ENCODE measurements around the gene SERF2. TPM values are rescaled to one million over a fixed set of nuclear protein-coding genes. Genes with fewer than 3 reads are reported as not detected.

The SERF2 gene
- polyA plus RNA-seq, 1 donor from 2014 or later, result 726 TPM

GRCh38 chr15:43794269-43795037, 2.3 kb downstream of the SERF2 start:
- H3K27ac ChIP-seq (ENCODE audit: low read length), result no peak overlapping the region
- H3K79me2 ChIP-seq (replicated peaks; ENCODE audit: insufficient read depth, low read length), result peaks cover 13% of the 10 kb centered on the region
- no peaks in the 10 kb centered on the region for H3K9me2 ChIP-seq (ENCODE audit: insufficient read depth, low read length)
- H3K4me2 ChIP-seq (ENCODE audit: low read length), result no peak overlapping the region
- H4K20me1 ChIP-seq (ENCODE audit: insufficient read depth), result no peaks in the 10 kb centered on the region
- H3K9ac ChIP-seq (ENCODE audit: low read length), result no peak overlapping the region
- H3K4me3 ChIP-seq (ENCODE audit: low read length), result no peak overlapping the region
- H3K9me3 ChIP-seq (ENCODE audit: low read length), result no peaks in the 10 kb centered on the region
- H3K36me3 ChIP-seq (ENCODE audit: insufficient read depth, low read length), result peaks cover 10% of the 10 kb centered on the region
- no peak overlapping the region for H2AFZ ChIP-seq (ENCODE audit: low read depth, low read length)
- H3K27me3 ChIP-seq (ENCODE audit: insufficient read depth, low read depth, low read length), result no peaks in the 10 kb centered on the region
- TF ChIP-seq RAD21 (conservative IDR thresholded peaks at IDR 0.05) (no peak), SMC3 (conservative IDR thresholded peaks at IDR 0.05; ENCODE audit: poor library complexity) (no peak), TAF1 (IDR thresholded peaks at IDR 0.05; ENCODE audit: low read depth) (no peak), MXI1 (conservative IDR thresholded peaks at IDR 0.05; ENCODE audit: poor library complexity, severe bottlenecking) (no peak), EZH2 (IDR thresholded peaks at IDR 0.05; ENCODE audit: borderline replicate concordance, insufficient read depth, low read length, poor library complexity, severe bottlenecking) (no peak), POLR2AphosphoS5 (IDR thresholded peaks at IDR 0.05) (no peak), EP300 (conservative IDR thresholded peaks at IDR 0.05; ENCODE audit: poor library complexity, severe bottlenecking) (no peak)
- TF ChIP-seq, protein P1, sequence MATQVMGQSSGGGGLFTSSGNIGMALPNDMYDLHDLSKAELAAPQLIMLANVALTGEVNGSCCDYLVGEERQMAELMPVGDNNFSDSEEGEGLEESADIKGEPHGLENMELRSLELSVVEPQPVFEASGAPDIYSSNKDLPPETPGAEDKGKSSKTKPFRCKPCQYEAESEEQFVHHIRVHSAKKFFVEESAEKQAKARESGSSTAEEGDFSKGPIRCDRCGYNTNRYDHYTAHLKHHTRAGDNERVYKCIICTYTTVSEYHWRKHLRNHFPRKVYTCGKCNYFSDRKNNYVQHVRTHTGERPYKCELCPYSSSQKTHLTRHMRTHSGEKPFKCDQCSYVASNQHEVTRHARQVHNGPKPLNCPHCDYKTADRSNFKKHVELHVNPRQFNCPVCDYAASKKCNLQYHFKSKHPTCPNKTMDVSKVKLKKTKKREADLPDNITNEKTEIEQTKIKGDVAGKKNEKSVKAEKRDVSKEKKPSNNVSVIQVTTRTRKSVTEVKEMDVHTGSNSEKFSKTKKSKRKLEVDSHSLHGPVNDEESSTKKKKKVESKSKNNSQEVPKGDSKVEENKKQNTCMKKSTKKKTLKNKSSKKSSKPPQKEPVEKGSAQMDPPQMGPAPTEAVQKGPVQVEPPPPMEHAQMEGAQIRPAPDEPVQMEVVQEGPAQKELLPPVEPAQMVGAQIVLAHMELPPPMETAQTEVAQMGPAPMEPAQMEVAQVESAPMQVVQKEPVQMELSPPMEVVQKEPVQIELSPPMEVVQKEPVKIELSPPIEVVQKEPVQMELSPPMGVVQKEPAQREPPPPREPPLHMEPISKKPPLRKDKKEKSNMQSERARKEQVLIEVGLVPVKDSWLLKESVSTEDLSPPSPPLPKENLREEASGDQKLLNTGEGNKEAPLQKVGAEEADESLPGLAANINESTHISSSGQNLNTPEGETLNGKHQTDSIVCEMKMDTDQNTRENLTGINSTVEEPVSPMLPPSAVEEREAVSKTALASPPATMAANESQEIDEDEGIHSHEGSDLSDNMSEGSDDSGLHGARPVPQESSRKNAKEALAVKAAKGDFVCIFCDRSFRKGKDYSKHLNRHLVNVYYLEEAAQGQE (IDR thresholded peaks at IDR 0.05; ENCODE audit: borderline replicate concordance), result no peak
- TF ChIP-seq, protein P2, sequence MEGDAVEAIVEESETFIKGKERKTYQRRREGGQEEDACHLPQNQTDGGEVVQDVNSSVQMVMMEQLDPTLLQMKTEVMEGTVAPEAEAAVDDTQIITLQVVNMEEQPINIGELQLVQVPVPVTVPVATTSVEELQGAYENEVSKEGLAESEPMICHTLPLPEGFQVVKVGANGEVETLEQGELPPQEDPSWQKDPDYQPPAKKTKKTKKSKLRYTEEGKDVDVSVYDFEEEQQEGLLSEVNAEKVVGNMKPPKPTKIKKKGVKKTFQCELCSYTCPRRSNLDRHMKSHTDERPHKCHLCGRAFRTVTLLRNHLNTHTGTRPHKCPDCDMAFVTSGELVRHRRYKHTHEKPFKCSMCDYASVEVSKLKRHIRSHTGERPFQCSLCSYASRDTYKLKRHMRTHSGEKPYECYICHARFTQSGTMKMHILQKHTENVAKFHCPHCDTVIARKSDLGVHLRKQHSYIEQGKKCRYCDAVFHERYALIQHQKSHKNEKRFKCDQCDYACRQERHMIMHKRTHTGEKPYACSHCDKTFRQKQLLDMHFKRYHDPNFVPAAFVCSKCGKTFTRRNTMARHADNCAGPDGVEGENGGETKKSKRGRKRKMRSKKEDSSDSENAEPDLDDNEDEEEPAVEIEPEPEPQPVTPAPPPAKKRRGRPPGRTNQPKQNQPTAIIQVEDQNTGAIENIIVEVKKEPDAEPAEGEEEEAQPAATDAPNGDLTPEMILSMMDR (IDR thresholded peaks at IDR 0.05; ENCODE audit: poor library complexity, severe bottlenecking), result no peak
- H3F3A ChIP-seq (ENCODE audit: insufficient read depth, low read length, poor library complexity, severe bottlenecking), result no peaks in the 10 kb centered on the region

DNA sequence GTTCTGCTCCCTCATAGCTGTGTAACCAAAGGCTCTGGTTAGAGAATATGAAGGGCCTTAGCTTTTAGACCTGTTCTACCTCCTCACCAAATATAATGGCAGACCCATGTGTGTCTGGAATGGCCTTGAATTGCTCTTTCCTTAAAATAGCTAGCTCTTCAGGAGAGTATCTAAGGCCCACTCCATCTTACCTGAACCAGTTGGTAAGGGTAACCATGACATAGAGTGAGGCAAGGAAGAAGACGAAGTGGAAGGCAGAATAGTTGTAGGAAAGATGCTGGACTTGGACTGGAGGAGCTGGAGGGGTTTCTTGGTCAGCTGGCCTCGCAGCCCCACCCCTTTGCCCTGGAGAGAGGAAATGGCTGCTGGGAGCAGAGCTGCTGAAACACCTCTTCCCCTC, 3.1 kb downstream of the SERF2 start:
- TF ChIP-seq POLR2AphosphoS5 (IDR thresholded peaks at IDR 0.05) (no peak), EZH2 (IDR thresholded peaks at IDR 0.05; ENCODE audit: borderline replicate concordance, insufficient read depth, low read length, poor library complexity, severe bottlenecking) (no peak), TAF1 (IDR thresholded peaks at IDR 0.05; ENCODE audit: low read depth) (no peak), RAD21 (conservative IDR thresholded peaks at IDR 0.05) (no peak), EP300 (conservative IDR thresholded peaks at IDR 0.05; ENCODE audit: poor library complexity, severe bottlenecking) (no peak), SMC3 (conservative IDR thresholded peaks at IDR 0.05; ENCODE audit: poor library complexity) (no peak), MXI1 (conservative IDR thresholded peaks at IDR 0.05; ENCODE audit: poor library complexity, severe bottlenecking) (no peak)
- TF ChIP-seq, protein P1 (IDR thresholded peaks at IDR 0.05; ENCODE audit: borderline replicate concordance), result no peak
- TF ChIP-seq, protein P2 (IDR thresholded peaks at IDR 0.05; ENCODE audit: poor library complexity, severe bottlenecking), result no peak
- no peaks in the 10 kb centered on the region for H3F3A ChIP-seq (ENCODE audit: insufficient read depth, low read length, poor library complexity, severe bottlenecking)
- no peaks in the 10 kb centered on the region for H3K27me3 ChIP-seq (ENCODE audit: insufficient read depth, low read depth, low read length)
- H3K27ac ChIP-seq (ENCODE audit: low read length), result no peak overlapping the region
- no peak overlapping the region for H3K4me3 ChIP-seq (ENCODE audit: low read length)
- no peak overlapping the region for H3K9ac ChIP-seq (ENCODE audit: low read length)
- peaks cover 10% of the 10 kb centered on the region for H3K36me3 ChIP-seq (ENCODE audit: insufficient read depth, low read length)
- H3K9me3 ChIP-seq (ENCODE audit: low read length), result no peaks in the 10 kb centered on the region
- no peak overlapping the region for H2AFZ ChIP-seq (ENCODE audit: low read depth, low read length)
- no peaks in the 10 kb centered on the region for H4K20me1 ChIP-seq (ENCODE audit: insufficient read depth)
- H3K4me2 ChIP-seq (ENCODE audit: low read length), result no peak overlapping the region
- no peaks in the 10 kb centered on the region for H3K9me2 ChIP-seq (ENCODE audit: insufficient read depth, low read length)
- peaks cover 13% of the 10 kb centered on the region for H3K79me2 ChIP-seq (replicated peaks; ENCODE audit: insufficient read depth, low read length)

Data from neural cell (in vitro differentiated cells).